ENCODE measurements around the gene MASP1.

GRCh38 chr3:187318819-187319616, 27.5 kb upstream of the MASP1 start:
- TF ChIP-seq CTCF (conservative IDR thresholded peaks at IDR 0.05; ENCODE audit: low read length), result peak; percentile 90
- TF ChIP-seq EZH2phosphoT487 (IDR thresholded peaks at IDR 0.05; ENCODE audit: borderline replicate concordance, low read depth, low read length), result no peak

Data from OCI-LY7 (cell line).